BLaER1 (cell line): ENCODE data around the gene CFAP298.
"Not testable (repeated sequence)": the region's sequence is repeated elsewhere in the genome, so short reads cannot be mapped to it uniquely, and the experiment has no call there.

Source experiments
- H3K27ac ChIP-seq: shearing (Covaris generic); formaldehyde crosslinking; 2 replicates; pipeline ENCODE4 v1.8.1; 2022
- H3K27me3 ChIP-seq: shearing (Covaris generic); formaldehyde crosslinking; 2 replicates; pipeline ENCODE4 v1.8.1; 2022
- H3K36me3 ChIP-seq: shearing (Covaris generic); formaldehyde crosslinking; 2 replicates; pipeline ENCODE4 v1.8.1; 2022
- H3K4me1 ChIP-seq: shearing (Covaris generic); formaldehyde crosslinking; 2 replicates; pipeline ENCODE4 v1.8.1; 2022
- H3K4me2 ChIP-seq: shearing (Covaris generic); formaldehyde crosslinking; 2 replicates; pipeline ENCODE4 v1.8.1; 2022
- H3K4me3 ChIP-seq: shearing (Covaris generic); formaldehyde crosslinking; 2 replicates; pipeline ENCODE4 v1.8.1; 2022
- H3K9ac ChIP-seq: shearing (Covaris generic); formaldehyde crosslinking; 2 replicates; pipeline ENCODE4 v1.8.1; 2022
- H3K9me3 ChIP-seq: shearing (Covaris generic); formaldehyde crosslinking; 2 replicates; pipeline ENCODE4 v1.8.1; 2022
- H4K20me1 ChIP-seq: shearing (Covaris generic); formaldehyde crosslinking; 2 replicates; pipeline ENCODE4 v1.8.1; 2022
- Cebpa-rat ChIP-seq: shearing (Covaris generic); IDR thresholded peaks from 2 replicates; pipeline ENCODE4 v1.8.1; 2022

The CFAP298 gene

GRCh38 chr21:32626621-32627196 lies 14.5 kb upstream of the CFAP298 start:
- H3K4me3 ChIP-seq = no peak overlapping the region
- H3K27me3 ChIP-seq = no peaks in the 10 kb centered on the region
- no peaks in the 10 kb centered on the region for H4K20me1 ChIP-seq
- H3K9ac ChIP-seq = no peak overlapping the region
- TF ChIP-seq Cebpa-rat = no peak
- H3K4me1 ChIP-seq = peaks cover 11% of the 10 kb centered on the region
- peaks cover 17% of the 10 kb centered on the region for H3K36me3 ChIP-seq
- peaks cover 8% of the 10 kb centered on the region for H3K9me3 ChIP-seq
- H3K27ac ChIP-seq = no peak overlapping the region
- no peak overlapping the region for H3K4me2 ChIP-seq

DNA sequence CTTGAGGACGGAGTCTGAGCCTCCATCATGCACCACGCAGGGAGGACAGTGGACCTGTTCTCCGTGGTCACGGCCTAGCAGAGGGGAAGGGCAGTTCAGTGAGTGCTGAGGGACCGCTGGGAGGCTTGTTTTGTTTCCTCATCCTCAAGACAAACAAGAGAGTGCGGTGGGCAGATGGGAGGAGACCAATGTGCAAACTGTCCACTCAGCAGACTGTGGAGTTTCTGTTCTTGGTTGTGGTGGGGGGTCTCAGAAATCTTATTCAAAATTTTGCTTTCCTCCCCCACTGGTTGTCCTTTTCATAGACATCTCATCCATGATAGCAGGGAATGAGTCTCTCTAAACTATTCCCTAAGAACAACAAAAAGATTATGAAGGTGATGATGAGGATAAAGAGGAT lies 6.0 kb upstream of the CFAP298 start:
- not testable (repeated sequence) for H3K4me2 ChIP-seq, H3K9me3 ChIP-seq, H3K4me3 ChIP-seq, H3K27me3 ChIP-seq, H3K36me3 ChIP-seq, H3K4me1 ChIP-seq, H4K20me1 ChIP-seq, H3K27ac ChIP-seq, H3K9ac ChIP-seq

DNA sequence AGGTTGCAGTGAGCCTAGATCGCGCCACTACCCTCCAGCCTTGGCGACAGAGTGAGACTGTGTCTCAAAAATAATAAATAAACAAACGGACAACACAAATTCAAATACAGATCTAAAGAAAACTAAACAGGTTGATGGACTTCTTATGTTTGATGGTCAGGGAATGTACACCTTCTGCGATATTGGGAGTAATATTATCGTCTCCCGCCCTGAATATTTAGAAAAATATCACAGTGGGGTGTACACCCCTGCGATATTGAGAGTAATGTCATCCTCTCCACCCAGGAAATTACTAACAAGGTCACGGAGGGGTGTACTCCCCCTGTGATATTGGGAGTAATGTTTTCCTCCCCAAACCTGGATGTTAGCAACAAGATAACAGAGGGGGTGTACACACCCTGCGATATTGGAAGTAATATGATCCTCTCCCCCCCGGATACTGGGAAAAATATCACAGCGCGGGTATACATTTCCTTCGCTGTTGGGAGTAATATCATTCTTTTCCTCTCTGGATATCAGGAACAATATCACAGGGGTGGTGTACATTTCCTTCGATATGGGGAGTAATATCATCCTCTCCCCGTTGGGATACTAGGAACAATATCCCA lies 1.4 kb upstream of the CFAP298 start:
- no peak for TF ChIP-seq Cebpa-rat
- Histone ChIP-seq H3K4me1 (peaks cover 21% of the 10 kb centered on the region), H3K36me3 (peaks cover 18% of the 10 kb centered on the region), H3K27me3 (no peaks in the 10 kb centered on the region), H3K9me3 (no peaks in the 10 kb centered on the region), H3K27ac (no peak overlapping the region), H3K4me3 (peak overlapping the region; percentile 99), H3K9ac (no peak overlapping the region), H3K4me2 (peak overlapping the region; percentile 80), H4K20me1 (peaks cover 19% of the 10 kb centered on the region)

DNA sequence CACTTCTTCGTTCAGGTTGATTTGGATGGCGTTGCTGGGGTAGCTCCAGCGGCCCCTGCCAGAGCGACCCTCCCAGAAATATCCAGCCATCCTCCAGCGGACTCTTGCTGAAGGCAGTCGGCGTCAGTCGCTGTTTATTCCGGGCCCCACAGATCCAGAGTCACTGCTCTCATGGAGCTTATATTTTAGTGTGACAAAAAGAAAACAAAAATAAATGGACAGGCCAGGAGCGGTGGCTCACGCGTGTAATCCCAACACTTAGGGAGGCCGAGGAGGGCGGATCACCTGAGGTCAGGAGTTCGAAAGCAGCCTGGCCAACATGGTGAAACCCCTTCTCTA lies 791 bp upstream of the CFAP298 start:
- peaks cover 23% of the 10 kb centered on the region for H3K36me3 ChIP-seq
- H3K9me3 ChIP-seq = no peaks in the 10 kb centered on the region
- peaks cover 19% of the 10 kb centered on the region for H4K20me1 ChIP-seq
- peak overlapping the region; percentile 82 for H3K27ac ChIP-seq
- peak overlapping the region; percentile 99 for H3K4me3 ChIP-seq
- peak overlapping the region; percentile 87 for H3K9ac ChIP-seq
- peaks cover 21% of the 10 kb centered on the region for H3K4me1 ChIP-seq
- no peaks in the 10 kb centered on the region for H3K27me3 ChIP-seq
- H3K4me2 ChIP-seq = peak overlapping the region; percentile 80
- TF ChIP-seq Cebpa-rat = no peak

GRCh38 chr21:32611471-32611997 lies 643 bp downstream of the CFAP298 start:
- Histone ChIP-seq H3K4me1 (peaks cover 21% of the 10 kb centered on the region), H3K27me3 (no peaks in the 10 kb centered on the region), H3K36me3 (peaks cover 38% of the 10 kb centered on the region), H3K9ac (peak overlapping the region; percentile 87), H3K4me2 (peak overlapping the region; percentile 80), H3K27ac (peak overlapping the region; percentile 82), H3K9me3 (no peaks in the 10 kb centered on the region), H3K4me3 (peak overlapping the region; percentile 99), H4K20me1 (peaks cover 26% of the 10 kb centered on the region)
- TF ChIP-seq Cebpa-rat = no peak

DNA sequence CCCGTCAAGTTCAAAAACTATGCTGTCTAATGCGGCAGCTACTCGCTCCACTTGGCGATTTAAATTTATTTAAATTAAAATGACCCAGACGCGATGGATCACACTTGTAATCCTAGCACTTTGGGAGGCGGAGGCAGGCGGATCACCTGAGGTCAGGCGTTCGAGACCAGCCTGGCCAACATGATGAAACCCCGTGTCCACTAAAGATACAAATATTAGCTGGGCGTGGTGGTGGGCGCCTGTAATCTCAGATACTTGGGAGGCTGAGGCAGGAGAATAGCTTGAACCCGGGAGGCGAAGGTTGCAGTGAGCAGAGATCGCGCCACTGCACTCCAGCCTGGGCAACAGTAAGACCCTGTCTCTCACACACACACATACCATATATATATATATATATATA lies 1.2 kb downstream of the CFAP298 start:
- Histone ChIP-seq H3K4me1 (peaks cover 21% of the 10 kb centered on the region), H3K9ac (peak overlapping the region; percentile 87), H3K4me2 (peak overlapping the region; percentile 80), H4K20me1 (peaks cover 32% of the 10 kb centered on the region), H3K36me3 (peaks cover 44% of the 10 kb centered on the region), H3K4me3 (peak overlapping the region; percentile 99)
- H3K27ac ChIP-seq, H3K27me3 ChIP-seq, H3K9me3 ChIP-seq: not testable (repeated sequence)

GRCh38 chr21:32608851-32609250 lies 3.3 kb downstream of the CFAP298 start:
- H3K4me1 ChIP-seq = peaks cover 21% of the 10 kb centered on the region
- TF ChIP-seq Cebpa-rat = no peak
- H3K9ac ChIP-seq = no peak overlapping the region
- H3K27me3 ChIP-seq = no peaks in the 10 kb centered on the region
- peaks cover 42% of the 10 kb centered on the region for H4K20me1 ChIP-seq
- H3K4me2 ChIP-seq = no peak overlapping the region
- peaks cover 64% of the 10 kb centered on the region for H3K36me3 ChIP-seq
- H3K4me3 ChIP-seq = no peak overlapping the region
- H3K9me3 ChIP-seq = no peaks in the 10 kb centered on the region
- H3K27ac ChIP-seq = no peak overlapping the region

DNA sequence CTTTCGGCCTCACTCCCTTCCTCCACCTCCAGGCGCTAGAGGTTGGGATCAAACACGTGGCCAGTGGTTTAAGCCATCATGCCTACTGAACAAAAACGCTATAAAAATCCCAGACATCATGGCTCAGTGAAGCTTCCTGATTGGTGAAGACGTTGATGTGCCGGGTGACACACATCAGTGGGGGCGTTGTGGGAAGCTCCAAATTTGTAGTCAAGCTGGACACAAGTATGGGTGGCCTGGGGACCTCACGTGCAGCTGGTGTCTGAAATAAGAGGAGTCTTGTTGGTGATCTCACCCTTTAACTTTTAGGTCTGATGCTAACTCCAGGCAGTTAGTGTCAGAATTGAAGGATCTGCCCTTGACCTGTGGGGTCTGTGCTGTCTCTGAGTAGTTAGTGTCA lies 6.7 kb downstream of the CFAP298 start:
- Histone ChIP-seq H3K27ac (no peak overlapping the region), H3K4me3 (no peak overlapping the region), H3K4me2 (no peak overlapping the region), H3K36me3 (peaks cover 90% of the 10 kb centered on the region), H3K9ac (no peak overlapping the region), H3K4me1 (peaks cover 8% of the 10 kb centered on the region), H3K9me3 (no peaks in the 10 kb centered on the region), H4K20me1 (peaks cover 56% of the 10 kb centered on the region), H3K27me3 (no peaks in the 10 kb centered on the region)
- TF ChIP-seq Cebpa-rat = no peak

GRCh38 chr21:32604464-32604863 lies 7.7 kb downstream of the CFAP298 start:
- H3K9ac ChIP-seq = no peak overlapping the region
- H3K4me1 ChIP-seq = peaks cover 5% of the 10 kb centered on the region
- peaks cover 92% of the 10 kb centered on the region for H3K36me3 ChIP-seq
- H3K9me3 ChIP-seq = no peaks in the 10 kb centered on the region
- TF ChIP-seq Cebpa-rat = no peak
- H3K4me2 ChIP-seq = no peak overlapping the region
- H3K4me3 ChIP-seq = no peak overlapping the region
- H3K27ac ChIP-seq = no peak overlapping the region
- H3K27me3 ChIP-seq = no peaks in the 10 kb centered on the region
- peaks cover 56% of the 10 kb centered on the region for H4K20me1 ChIP-seq

GRCh38 chr21:32603131-32603530 lies 9.0 kb downstream of the CFAP298 start:
- Histone ChIP-seq H3K9me3 (no peaks in the 10 kb centered on the region), H3K9ac (no peak overlapping the region), H3K4me2 (no peak overlapping the region)

GRCh38 chr21:32602099-32602498 lies 10.1 kb downstream of the CFAP298 start:
- Histone ChIP-seq H3K4me1 (peaks cover 8% of the 10 kb centered on the region), H3K27me3 (no peaks in the 10 kb centered on the region), H3K9me3 (no peaks in the 10 kb centered on the region), H3K4me3 (no peak overlapping the region), H3K36me3 (peaks cover 90% of the 10 kb centered on the region), H3K9ac (no peak overlapping the region), H3K27ac (no peak overlapping the region), H4K20me1 (peaks cover 61% of the 10 kb centered on the region), H3K4me2 (no peak overlapping the region)
- TF ChIP-seq Cebpa-rat = no peak

More at GRCh38 chr21:32603131-32603530, 9.0 kb downstream of the CFAP298 start:
- no peaks in the 10 kb centered on the region for H3K27me3 ChIP-seq
- TF ChIP-seq Cebpa-rat = no peak
- no peak overlapping the region for H3K4me3 ChIP-seq
- H3K4me1 ChIP-seq = peaks cover 8% of the 10 kb centered on the region
- peaks cover 92% of the 10 kb centered on the region for H3K36me3 ChIP-seq
- H3K27ac ChIP-seq = no peak overlapping the region
- peaks cover 62% of the 10 kb centered on the region for H4K20me1 ChIP-seq
